CD4-positive, alpha-beta T cell treated with Interleukin-21 for 1 hour (primary cell): Measurements from ENCODE around the gene RNF113B.

Source experiments
- DNase-seq: peaks from one replicate; pipeline ENCODE4 v3.0.0-alpha.2; 2020

The RNF113B gene

GRCh38 chr13:98173431-98174152 is 3.5 kb downstream of the RNF113B start:
- no peak for DNase-seq

GRCh38 chr13:98172590-98173422 is 4.3 kb downstream of the RNF113B start:
- DNase-seq = no peak

- no peak for DNase-seq
Observed at GRCh38 chr13:98171900-98172589, 5.0 kb downstream of the RNF113B start.

GRCh38 chr13:98169331-98169730 is 7.7 kb downstream of the RNF113B start:
- no peak for DNase-seq

GRCh38 chr13:98162935-98163334 is 14.1 kb downstream of the RNF113B start:
- no peak for DNase-seq

- DNase-seq = no peak
Observed at GRCh38 chr13:98158172-98158899, 18.7 kb downstream of the RNF113B start.

GRCh38 chr13:98157609-98158008 is 19.5 kb downstream of the RNF113B start:
- DNase-seq = no peak

GRCh38 chr13:98157188-98157587 is 19.9 kb downstream of the RNF113B start:
- DNase-seq = no peak

- DNase-seq = no peak
Observed at GRCh38 chr13:98156259-98156658, 20.8 kb downstream of the RNF113B start.

- no peak for DNase-seq
Observed at GRCh38 chr13:98155475-98156109, 21.5 kb downstream of the RNF113B start.

- DNase-seq = no peak
Observed at GRCh38 chr13:98150832-98151479, 26.1 kb downstream of the RNF113B start.

- DNase-seq = no peak
Observed at GRCh38 chr13:98147521-98147920, 29.5 kb downstream of the RNF113B start.

- no peak for DNase-seq
Observed at GRCh38 chr13:98144801-98145350, 32.2 kb downstream of the RNF113B start.

- DNase-seq = no peak
Observed at GRCh38 chr13:98144027-98144741, 32.9 kb downstream of the RNF113B start.

- DNase-seq = no peak
Observed at GRCh38 chr13:98143601-98144026, 33.5 kb downstream of the RNF113B start.

- DNase-seq = no peak
Observed at GRCh38 chr13:98143157-98143553, 33.9 kb downstream of the RNF113B start.

- no peak for DNase-seq
Observed at GRCh38 chr13:98142380-98143156, 34.5 kb downstream of the RNF113B start, which contains the start of gene FARP1. FARP1 (plus strand) TSS chr13:98143094; CDS start chr13:98213243, 70,149 bp downstream.

- DNase-seq = no peak
Observed at GRCh38 chr13:98141509-98142379, 35.3 kb downstream of the RNF113B start.

- no peak for DNase-seq
Observed at GRCh38 chr13:98141091-98141490, 36.0 kb downstream of the RNF113B start.
